Retinal pigment epithelial cell (primary cell): ENCODE data around the gene CADPS.

Experiments used
- DNase-seq: peaks from one replicate; pipeline ENCODE4 v3.0.0-alpha.2; 2010; ENCODE audit warnings: low read depth
- H3K4me3 ChIP-seq: 2 replicates; pipeline ENCODE4 v1.5.1; 2011; ENCODE audit warnings: mild to moderate bottlenecking, low read length, control low read depth, moderate library complexity
- TF ChIP-seq, protein P1 (sequence below): conservative IDR thresholded peaks from 2 replicates; pipeline ENCODE4 v1.5.1; 2011; ENCODE audit warnings: low read depth, low read length, control low read depth, inconsistent platforms

The CADPS gene

DNA sequence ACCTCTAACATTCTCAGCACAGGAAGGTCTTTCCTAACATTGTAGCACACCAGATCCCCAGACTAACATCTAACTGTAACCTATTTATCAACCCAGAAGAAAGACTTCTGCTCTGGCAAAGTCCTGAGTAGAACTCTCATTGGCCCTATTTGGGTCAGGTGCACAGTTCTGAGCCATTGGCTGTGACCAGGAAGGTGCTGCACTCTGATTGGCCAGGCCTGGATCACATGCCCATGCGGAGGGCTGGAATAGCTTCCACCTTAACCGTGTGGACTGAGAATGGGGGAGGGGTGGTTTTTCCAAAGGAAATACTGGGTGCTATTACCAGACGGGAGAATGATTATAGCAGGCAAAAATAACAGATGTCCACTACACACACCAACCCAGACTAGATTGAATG is 513.4 kb downstream of the CADPS start:
- TF ChIP-seq, protein P1, sequence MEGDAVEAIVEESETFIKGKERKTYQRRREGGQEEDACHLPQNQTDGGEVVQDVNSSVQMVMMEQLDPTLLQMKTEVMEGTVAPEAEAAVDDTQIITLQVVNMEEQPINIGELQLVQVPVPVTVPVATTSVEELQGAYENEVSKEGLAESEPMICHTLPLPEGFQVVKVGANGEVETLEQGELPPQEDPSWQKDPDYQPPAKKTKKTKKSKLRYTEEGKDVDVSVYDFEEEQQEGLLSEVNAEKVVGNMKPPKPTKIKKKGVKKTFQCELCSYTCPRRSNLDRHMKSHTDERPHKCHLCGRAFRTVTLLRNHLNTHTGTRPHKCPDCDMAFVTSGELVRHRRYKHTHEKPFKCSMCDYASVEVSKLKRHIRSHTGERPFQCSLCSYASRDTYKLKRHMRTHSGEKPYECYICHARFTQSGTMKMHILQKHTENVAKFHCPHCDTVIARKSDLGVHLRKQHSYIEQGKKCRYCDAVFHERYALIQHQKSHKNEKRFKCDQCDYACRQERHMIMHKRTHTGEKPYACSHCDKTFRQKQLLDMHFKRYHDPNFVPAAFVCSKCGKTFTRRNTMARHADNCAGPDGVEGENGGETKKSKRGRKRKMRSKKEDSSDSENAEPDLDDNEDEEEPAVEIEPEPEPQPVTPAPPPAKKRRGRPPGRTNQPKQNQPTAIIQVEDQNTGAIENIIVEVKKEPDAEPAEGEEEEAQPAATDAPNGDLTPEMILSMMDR: no peak
- DNase-seq: no peak
- no peak overlapping the region for H3K4me3 ChIP-seq

DNA sequence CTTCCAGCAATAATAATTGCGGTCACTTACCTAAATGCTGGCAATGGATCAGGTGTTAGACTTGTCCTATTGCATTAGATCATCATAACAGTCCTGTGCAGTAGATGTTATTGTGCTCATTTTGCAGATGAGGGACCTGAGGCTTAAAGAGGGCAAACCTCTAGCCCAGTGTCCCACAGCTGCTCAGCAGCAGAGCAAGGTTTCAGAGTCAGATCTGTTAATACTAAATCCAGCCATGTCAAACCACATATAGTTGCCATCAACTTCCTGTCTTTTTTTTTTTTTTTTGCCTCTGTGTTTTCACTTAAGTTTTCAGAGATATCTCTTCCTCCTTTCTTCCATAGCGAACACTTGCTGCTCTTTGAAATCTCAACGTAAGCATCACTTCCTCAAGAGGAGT is 514.0 kb downstream of the CADPS start:
- no peak overlapping the region for H3K4me3 ChIP-seq
- TF ChIP-seq, protein P1: no peak
- no peak for DNase-seq

DNA sequence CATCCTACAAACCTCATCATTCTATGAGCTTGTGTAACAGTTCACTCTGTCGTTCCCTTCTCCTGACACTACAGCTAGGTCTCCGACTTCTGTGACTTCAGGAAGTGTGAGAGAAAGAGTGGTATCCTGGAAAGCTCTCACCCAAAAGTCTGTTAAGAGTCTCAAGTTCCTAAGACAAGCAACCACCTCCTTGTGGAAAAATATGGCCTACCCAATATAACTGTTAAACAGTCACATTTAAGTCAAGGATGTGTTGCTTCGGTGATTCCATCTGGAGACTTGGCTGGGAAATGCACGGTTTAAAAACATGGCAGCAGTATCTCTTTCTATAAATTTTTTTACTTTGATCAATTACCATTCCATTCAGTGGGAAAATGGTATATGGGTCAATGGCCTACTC is 515.7 kb downstream of the CADPS start:
- TF ChIP-seq, protein P1: no peak
- no peak for DNase-seq

DNA sequence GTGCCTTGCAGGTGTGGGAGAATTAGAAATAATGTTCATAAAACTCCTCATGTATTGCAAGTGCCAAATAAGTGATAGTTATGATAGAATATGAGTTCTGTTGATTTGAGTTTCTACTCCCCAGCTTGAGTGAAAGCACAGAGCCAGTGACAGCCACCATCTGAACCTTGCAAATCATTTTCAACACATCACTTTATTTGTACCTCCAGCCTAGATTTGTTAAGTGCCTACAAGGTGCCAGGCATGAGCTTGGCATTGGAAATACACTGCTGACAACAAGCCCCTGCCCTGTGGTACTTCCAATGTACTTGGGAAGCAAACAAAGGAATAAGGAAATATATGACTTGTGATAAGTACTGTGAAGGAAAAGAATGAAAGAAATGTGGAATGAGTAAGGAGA is 518.9 kb downstream of the CADPS start:
- no peak overlapping the region for H3K4me3 ChIP-seq
- TF ChIP-seq, protein P1: no peak
- no peak for DNase-seq

More for the DNA sequence above, 515.7 kb downstream of the CADPS start:
- no peak overlapping the region for H3K4me3 ChIP-seq

DNA sequence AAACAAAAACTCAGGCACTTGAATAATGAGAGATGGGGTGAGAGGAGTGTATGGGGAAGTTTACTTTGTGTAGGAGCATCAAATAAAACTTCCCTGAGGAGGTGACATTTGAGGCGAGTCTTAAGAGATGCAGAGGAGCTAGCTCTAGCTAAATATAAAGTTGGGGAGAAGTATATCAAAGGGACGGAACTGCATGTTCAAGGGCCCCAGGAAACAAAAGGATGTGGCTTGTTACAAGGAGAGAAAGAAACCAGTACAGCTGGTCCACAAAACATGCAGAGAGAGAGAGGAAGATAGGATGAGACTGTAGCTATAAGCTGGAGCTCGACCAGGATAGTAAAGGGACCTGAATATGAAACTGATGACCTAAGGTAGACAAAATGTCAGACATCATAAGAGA is 519.5 kb downstream of the CADPS start:
- TF ChIP-seq, protein P1: no peak

More for the DNA sequence above, 519.5 kb downstream of the CADPS start:
- H3K4me3 ChIP-seq: no peak overlapping the region
- no peak for DNase-seq
